Measurements from ENCODE around the gene KIF18A.

KIF18A gene

GRCh38 chr11:28110821-28111200 lies 2.9 kb upstream of the KIF18A start:
- H3K9me3 Mint-ChIP-seq: no peaks in the 10 kb centered on the region
- peak overlapping the region; percentile 91 to 98 (median 95) for H3K27ac Mint-ChIP-seq
- no peak for TF ChIP-seq CTCF (IDR thresholded peaks at IDR 0.05; ENCODE audit: unreplicated experiment in 3 of 3)
- H3K36me3 Mint-ChIP-seq (ENCODE audit: low read depth): peaks cover 19% of the 10 kb centered on the region
- peaks cover 45% of the 10 kb centered on the region for H3K4me1 Mint-ChIP-seq
- no peaks in the 10 kb centered on the region for H3K27me3 Mint-ChIP-seq (ENCODE audit: low read depth)
- peak overlapping the region; percentile 91 to 98 (median 91) for H3K4me3 Mint-ChIP-seq

GRCh38 chr11:28110108-28110820 lies 2.3 kb upstream of the KIF18A start:
- Mint-ChIP-seq H3K4me3 (peak overlapping the region; percentile 91 to 98 (median 91)), H3K4me1 (peaks cover 45% of the 10 kb centered on the region), H3K27ac (peak overlapping the region; percentile 91 to 98 (median 95)), H3K27me3 (ENCODE audit: low read depth) (no peaks in the 10 kb centered on the region), H3K9me3 (no peaks in the 10 kb centered on the region), H3K36me3 (ENCODE audit: low read depth) (peaks cover 19% of the 10 kb centered on the region)
- no peak for TF ChIP-seq CTCF (IDR thresholded peaks at IDR 0.05; ENCODE audit: unreplicated experiment in 3 of 3)

- Mint-ChIP-seq H3K9me3 (no peaks in the 10 kb centered on the region), H3K4me3 (peak overlapping the region; percentile 91 to 98 (median 91)), H3K27ac (peak overlapping the region; percentile 91 to 98 (median 95)), H3K36me3 (ENCODE audit: low read depth) (peaks cover 11% of the 10 kb centered on the region), H3K27me3 (ENCODE audit: low read depth) (no peaks in the 10 kb centered on the region), H3K4me1 (peaks cover 51% of the 10 kb centered on the region)
- no peak for TF ChIP-seq CTCF (IDR thresholded peaks at IDR 0.05; ENCODE audit: unreplicated experiment in 3 of 3)
These were observed 1.0 kb upstream of the KIF18A start for GRCh38 chr11:28108958-28109357.

GRCh38 chr11:28107191-28107749 lies 686 bp downstream of the KIF18A start:
- peak overlapping the region; percentile 91 to 98 (median 91) for H3K4me3 Mint-ChIP-seq

GRCh38 chr11:28106353-28107043 lies 1.5 kb downstream of the KIF18A start:
- Mint-ChIP-seq H3K36me3 (ENCODE audit: low read depth) (no peaks in the 10 kb centered on the region), H3K27ac (peak overlapping the region in 2 of 3 experiments; percentile 22 to 61), H3K27me3 (ENCODE audit: low read depth) (no peaks in the 10 kb centered on the region), H3K4me1 (peaks cover 45% of the 10 kb centered on the region), H3K4me3 (peak overlapping the region; percentile 91 to 98 (median 91)), H3K9me3 (no peaks in the 10 kb centered on the region)
- no peak for TF ChIP-seq CTCF (IDR thresholded peaks at IDR 0.05; ENCODE audit: unreplicated experiment in 3 of 3)

More at GRCh38 chr11:28107191-28107749, 686 bp downstream of the KIF18A start:
- peaks cover 51% of the 10 kb centered on the region for H3K4me1 Mint-ChIP-seq
- peak overlapping the region; percentile 91 to 98 (median 95) for H3K27ac Mint-ChIP-seq
- H3K9me3 Mint-ChIP-seq: no peaks in the 10 kb centered on the region
- no peak for TF ChIP-seq CTCF (IDR thresholded peaks at IDR 0.05; ENCODE audit: unreplicated experiment in 3 of 3)
- peaks cover 4% of the 10 kb centered on the region for H3K36me3 Mint-ChIP-seq (ENCODE audit: low read depth)
- no peaks in the 10 kb centered on the region for H3K27me3 Mint-ChIP-seq (ENCODE audit: low read depth)
